ENCODE data around the gene NHERF1. TPM values are rescaled to one million over a fixed set of nuclear protein-coding genes. Genes with fewer than 3 reads are reported as not detected.

NHERF1 gene
- total RNA-seq, 2 donors from 2014 or later, result 20.2 to 30.9 TPM

GRCh38 chr17:74745548-74746177 lies 2.8 kb upstream of the NHERF1 start:
- Histone ChIP-seq H3K27ac (no peak overlapping the region), H3K4me3 (no peak overlapping the region), H3K27me3 (no peaks in the 10 kb centered on the region), H3K4me1 (peaks cover 0 to 42% of the 10 kb centered on the region in 2 donors), H3K36me3 (no peaks in the 10 kb centered on the region), H3K9me3 (no peaks in the 10 kb centered on the region)
- no peak for TF ChIP-seq CTCF (IDR thresholded peaks at IDR 0.05)
- no peak for DNase-seq (ENCODE audit: low spot score)

GRCh38 chr17:74746376-74746775 lies 2.1 kb upstream of the NHERF1 start:
- Histone ChIP-seq H3K36me3 (no peaks in the 10 kb centered on the region), H3K9me3 (no peaks in the 10 kb centered on the region), H3K27ac (no peak overlapping the region), H3K4me3 (no peak overlapping the region), H3K4me1 (peaks cover 0 to 49% of the 10 kb centered on the region in 2 donors), H3K27me3 (no peaks in the 10 kb centered on the region)
- TF ChIP-seq CTCF (IDR thresholded peaks at IDR 0.05), result no peak
- no peak for DNase-seq (ENCODE audit: low spot score)

- no peak for DNase-seq (ENCODE audit: low spot score)
Observed at GRCh38 chr17:74746922-74747321, 1.5 kb upstream of the NHERF1 start.

GRCh38 chr17:74748279-74748528 lies 224 bp upstream of the NHERF1 start:
- no peaks in the 10 kb centered on the region for H3K36me3 ChIP-seq
- H3K4me3 ChIP-seq, result peak overlapping the region; percentile 50 to 79
- TF ChIP-seq CTCF (IDR thresholded peaks at IDR 0.05), result no peak
- no peaks in the 10 kb centered on the region for H3K27me3 ChIP-seq
- DNase-seq (ENCODE audit: low spot score), result no peak
- H3K9me3 ChIP-seq, result no peaks in the 10 kb centered on the region
- peak overlapping the region; percentile 61 to 82 for H3K27ac ChIP-seq
- peaks cover 0 to 55% of the 10 kb centered on the region in 2 donors for H3K4me1 ChIP-seq

More at GRCh38 chr17:74746922-74747321, 1.5 kb upstream of the NHERF1 start:
- H3K27me3 ChIP-seq, result no peaks in the 10 kb centered on the region
- no peaks in the 10 kb centered on the region for H3K36me3 ChIP-seq
- H3K9me3 ChIP-seq, result no peaks in the 10 kb centered on the region
- no peak overlapping the region for H3K27ac ChIP-seq
- no peak overlapping the region for H3K4me3 ChIP-seq
- TF ChIP-seq CTCF (IDR thresholded peaks at IDR 0.05), result no peak
- H3K4me1 ChIP-seq, result peaks cover 0 to 54% of the 10 kb centered on the region in 2 donors

- Histone ChIP-seq H3K9me3 (no peaks in the 10 kb centered on the region), H3K4me1 (peaks cover 0 to 52% of the 10 kb centered on the region in 2 donors), H3K36me3 (no peaks in the 10 kb centered on the region), H3K27me3 (no peaks in the 10 kb centered on the region), H3K4me3 (peak overlapping the region; percentile 64 to 79), H3K27ac (peak overlapping the region; percentile 78 to 82)
- TF ChIP-seq CTCF (IDR thresholded peaks at IDR 0.05), result no peak
- DNase-seq (ENCODE audit: low spot score), result no peak
Observed at GRCh38 chr17:74749279-74750038, 1.0 kb downstream of the NHERF1 start.

- TF ChIP-seq CTCF (IDR thresholded peaks at IDR 0.05), result no peak
- no peaks in the 10 kb centered on the region for H3K36me3 ChIP-seq
- H3K27me3 ChIP-seq, result no peaks in the 10 kb centered on the region
- no peak for DNase-seq (ENCODE audit: low spot score)
- peak overlapping the region; percentile 78 to 82 for H3K27ac ChIP-seq
- peak overlapping the region; percentile 64 to 79 for H3K4me3 ChIP-seq
- peaks cover 0 to 48% of the 10 kb centered on the region in 2 donors for H3K4me1 ChIP-seq
- H3K9me3 ChIP-seq, result no peaks in the 10 kb centered on the region
Observed at GRCh38 chr17:74750039-74750326, 1.6 kb downstream of the NHERF1 start.

Measured in right atrium auricular region (tissue), 2 donors.